D341Med (cell line): ENCODE results near the gene MYLK4.

Experiments
- DNase-seq: peaks from one replicate; pipeline ENCODE4 v3.0.0; 2012; ENCODE audit warnings: low spot score

The MYLK4 gene

DNA sequence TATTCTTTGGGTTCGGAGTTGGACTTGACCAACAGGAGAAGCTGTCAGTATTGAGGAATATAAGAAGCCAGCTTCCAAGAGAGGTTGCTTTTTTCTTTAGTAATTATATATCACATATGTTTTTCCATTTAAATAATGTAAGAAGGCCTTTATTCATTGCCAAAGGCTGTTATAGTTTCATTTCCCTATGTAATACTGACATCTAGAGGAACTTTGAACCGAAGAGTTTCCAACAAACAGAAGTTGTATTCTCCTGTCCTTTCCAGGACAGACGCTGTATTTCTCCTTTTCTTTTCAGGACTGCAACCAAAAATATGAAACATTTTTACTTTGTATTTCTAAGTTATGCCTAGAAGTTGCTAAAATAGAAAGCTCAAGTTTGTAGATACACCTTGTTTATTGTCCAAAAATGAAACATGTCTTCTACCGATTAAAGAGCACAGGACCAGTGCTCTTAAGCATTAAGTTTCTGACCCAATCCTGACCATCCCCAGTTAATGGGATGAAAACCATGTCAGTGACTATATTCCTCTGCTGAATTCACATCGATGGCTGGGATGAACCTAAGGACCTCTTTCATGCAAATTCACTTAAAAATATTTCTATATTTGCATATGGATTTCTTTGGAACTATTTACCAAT is 55.1 kb downstream of the MYLK4 start:
- DNase-seq: no peak

DNA sequence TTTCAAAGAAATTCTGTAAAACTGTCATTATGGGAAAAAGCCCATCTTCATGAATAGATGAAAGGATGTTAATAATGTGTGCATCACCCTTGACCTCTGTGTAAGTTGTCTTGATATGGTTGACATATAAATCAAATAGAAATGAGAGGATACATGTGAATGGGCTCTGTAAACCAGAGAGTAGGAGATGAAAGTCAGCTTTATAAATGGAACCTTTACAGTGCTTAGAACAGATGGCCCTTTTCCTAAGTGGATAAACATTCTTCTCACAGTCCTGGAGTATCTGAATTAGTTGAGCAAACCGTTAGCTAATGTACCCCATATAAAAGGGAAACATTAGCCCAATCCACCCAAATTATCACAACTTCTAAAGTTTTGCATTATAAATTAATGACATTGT is 57.5 kb downstream of the MYLK4 start:
- DNase-seq: no peak

DNA sequence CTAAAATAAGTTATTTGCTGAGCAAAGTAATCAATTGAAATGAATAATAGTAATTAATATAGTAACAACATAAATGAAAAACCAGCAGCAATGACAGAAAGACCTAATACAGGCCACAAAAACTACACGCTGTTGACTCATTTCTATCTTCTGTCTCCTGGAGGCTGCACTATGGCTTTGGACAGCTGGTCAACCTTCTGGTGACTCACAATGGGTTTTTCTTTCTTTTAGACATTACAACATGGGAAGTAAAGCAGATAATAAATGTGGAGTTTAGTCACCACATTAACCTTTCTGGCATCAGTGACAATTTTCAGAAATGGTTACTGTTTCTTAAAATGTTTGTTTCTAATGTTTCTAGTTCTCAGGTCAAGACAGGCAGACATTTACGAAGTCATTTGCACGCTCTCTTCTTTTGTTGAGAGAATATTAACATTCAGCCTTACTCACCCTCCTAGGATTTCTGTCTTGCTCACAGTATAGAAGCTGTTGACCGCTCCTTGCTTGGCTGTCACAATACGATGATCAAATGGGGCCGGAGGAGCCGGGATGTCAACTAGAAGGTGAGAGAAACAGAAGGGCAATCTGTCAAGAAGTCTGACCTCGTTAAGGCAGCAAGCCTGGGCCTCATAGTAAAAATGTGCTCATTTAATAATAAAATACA is 62.2 kb downstream of the MYLK4 start:
- no peak for DNase-seq

DNA sequence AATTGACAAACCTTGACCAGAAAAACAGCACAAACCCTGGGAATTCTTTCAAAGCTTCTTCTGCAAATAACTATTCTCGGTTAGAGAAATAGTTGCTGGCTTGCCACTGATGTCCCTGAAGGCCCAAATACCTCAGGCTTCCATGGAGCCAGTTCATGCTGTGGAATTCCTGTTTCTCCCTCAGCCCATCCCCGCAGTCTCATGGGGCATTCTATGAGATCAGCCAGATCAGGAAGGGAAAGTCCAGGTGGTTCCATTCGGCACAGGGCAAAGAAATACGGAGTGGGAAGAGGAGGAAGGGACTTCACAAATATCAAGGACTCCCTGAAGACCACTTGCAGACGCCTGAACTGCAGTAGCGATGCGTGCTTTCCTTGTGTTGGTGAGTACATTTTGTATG is 63.3 kb downstream of the MYLK4 start:
- no peak for DNase-seq

DNA sequence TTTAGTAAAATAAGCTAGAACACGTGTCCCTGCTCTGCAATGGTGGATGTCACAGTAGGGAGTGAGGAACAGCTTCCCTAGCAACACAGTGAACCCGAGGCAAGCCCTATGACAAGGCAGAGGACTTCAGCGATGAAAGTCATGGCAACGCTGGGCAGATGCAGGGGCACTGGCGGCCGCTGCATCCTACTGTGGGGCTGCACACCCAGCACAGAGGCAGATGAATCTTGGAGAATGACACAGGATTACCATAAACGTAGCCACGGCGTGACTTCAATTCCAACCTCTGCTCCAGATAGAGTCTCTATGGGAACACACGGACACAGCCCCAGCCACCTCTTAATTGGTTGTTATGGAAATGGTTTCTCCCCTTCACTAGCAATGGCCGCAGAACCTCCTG is 64.2 kb downstream of the MYLK4 start:
- no peak for DNase-seq

DNA sequence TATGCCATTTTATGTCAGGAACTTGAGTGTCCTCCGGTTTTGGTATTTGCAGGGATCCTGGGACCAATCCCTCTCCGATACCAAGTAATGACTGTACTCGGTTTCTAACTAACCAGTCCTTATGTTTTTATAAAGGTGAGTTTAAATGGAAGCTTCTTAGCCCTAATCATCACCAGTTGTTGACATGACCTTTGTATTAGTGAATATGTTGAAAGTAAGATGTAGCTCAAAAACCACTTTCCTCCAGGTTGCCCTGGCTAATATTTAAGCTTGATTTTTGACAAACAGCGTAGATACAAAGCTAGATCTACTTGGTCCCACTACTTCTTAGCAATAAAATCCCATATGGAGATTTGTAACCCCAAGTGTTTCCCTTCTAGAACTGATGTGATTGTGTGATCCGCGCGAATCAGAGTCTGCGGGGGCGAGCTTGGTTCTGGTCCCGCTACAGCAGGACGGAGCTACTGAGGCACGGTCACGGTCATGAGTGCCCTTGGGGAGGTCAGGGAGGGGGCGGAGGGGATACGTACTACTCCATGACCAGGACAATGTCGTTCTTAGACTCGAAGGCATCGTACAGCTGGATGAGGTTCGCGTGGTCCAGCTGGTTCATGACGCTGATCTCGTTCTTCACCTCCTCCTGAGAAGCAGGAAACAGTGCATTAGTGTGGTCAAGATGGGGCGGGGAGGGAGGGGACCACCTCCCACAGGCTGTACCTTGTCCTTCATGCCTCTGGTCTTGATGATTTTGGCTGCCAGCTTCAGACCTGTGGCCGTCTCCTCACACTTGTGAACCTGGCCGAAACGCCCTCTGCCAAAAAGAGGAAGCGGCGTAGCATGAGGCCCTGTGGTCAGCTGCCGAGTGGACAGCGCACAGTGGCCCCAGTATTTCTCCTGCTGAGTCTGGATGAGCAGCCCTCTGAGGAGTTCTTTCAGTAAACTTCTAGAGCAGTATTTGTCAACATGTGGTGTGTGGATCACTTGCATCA is 65.7 kb downstream of the MYLK4 start:
- DNase-seq: no peak

DNA sequence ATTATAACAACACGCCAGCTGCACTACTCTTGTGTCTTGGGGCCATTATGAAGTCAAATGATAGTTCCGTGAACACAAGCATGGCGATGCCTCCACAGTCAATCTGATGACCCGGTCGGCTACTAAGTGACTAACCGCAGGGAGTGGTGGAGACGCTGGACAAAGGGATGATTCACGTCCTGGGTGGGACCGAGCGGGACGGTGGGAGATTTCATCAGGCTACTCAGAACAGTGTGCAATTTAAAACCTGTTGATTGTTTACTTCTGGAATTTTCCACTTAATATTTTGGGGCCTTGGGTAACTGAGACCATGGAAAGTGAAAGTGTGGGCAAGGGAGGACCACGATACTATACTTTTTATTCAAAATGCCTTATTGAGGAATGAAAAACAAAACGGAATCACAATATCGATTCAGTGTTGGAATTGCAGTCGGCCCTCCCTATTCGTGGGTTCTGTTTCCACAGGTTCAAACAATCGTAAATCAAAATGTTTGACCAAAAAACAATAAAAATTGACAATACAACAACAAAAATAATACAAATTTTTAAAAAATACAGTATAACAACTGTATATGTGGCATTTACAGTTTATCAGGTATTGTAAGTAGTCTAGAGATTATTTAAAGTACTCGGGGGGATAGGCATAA is 66.5 kb downstream of the MYLK4 start:
- no peak for DNase-seq

DNA sequence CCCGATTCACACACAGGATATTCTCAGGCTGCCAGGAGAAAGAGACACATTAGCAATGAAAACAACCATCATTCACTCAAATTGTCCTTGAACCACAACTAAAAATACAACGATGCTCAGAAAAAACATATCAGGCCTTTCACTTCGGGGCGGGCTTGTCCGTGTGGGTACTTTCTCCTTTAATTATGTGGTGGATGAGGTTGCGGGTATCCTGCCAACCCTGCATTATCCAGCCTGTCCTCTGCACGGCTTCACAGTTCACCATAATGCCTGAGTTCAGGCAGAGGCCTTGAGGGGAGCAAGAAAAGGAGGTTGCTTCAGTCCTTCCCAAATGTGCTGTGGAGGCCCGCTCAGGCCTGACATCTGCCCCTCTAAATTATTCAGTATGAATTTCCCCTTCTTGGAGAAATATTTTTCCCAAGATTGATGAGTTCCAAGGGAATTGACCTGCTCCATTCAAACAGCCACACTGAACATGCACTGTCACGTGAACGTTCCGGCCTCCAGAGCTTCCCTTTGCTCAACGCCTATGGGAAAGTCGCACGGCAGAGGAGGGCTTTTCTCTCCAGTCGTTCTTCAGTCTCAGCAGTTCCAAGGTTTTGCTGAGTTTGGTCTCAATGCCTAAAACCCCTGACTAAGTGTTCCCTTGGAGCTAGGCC is 70.3 kb downstream of the MYLK4 start:
- DNase-seq: no peak

DNA sequence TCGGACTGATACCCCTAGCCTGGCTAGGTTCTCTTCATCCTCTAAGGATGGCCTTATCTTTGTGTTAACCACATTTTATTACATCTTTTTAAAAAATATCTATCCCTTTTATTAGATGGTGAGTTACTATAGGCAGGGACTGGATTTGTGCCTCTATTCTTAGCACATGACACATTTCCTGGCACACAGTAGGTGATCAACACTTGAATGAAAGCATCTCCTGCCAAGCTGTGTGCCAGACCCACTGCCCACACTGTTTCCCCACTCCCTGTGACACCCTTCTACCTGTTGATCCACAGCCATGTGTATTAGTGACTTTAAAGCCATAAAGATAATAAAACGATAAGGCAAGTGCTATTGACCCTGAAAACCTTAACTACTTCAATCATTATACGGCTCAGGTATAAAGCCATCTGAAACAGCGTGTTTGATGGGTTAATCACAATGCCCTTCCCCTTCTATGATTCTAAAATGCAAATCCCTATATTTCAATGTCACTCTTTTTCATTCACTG is 73.6 kb downstream of the MYLK4 start:
- DNase-seq: no peak

DNA sequence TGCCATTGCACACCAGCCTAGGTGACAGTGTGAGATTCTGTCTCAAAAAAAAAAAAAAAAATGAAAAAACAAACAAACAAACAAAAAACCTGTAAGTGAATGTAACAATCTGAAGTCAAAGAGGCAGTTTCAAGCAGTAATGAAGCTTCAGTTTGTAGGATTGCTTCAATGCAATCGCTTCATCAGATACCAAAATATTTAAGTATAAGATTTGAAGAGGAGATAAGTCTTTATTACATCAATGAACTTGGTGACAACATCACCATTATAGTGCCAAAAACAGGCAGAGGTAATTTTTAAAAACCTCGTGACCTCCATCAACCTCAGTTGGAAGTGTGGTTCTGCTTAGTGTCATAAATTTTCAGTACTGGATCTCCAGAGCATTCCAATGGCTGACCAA is 74.7 kb downstream of the MYLK4 start:
- DNase-seq: no peak

DNA sequence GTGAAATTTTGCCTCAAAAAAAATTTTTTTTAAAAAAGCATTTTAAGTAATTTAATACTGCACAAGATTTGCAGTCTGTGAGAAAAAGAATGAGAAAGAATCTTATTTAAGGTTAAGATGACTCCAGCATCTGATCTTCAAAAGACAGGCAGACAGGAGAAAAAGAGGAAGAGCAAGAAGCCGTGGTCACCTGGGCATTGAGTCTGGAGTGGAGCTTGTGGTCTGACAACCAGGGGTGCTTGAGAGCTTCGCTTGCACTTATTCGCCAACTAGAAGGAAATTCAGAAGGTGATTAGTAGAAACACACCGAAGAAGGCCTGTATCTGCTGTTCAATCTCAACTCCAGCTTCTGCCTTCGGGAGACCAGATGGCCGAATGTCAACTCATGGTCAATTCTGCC is 75.9 kb downstream of the MYLK4 start:
- DNase-seq: no peak

DNA sequence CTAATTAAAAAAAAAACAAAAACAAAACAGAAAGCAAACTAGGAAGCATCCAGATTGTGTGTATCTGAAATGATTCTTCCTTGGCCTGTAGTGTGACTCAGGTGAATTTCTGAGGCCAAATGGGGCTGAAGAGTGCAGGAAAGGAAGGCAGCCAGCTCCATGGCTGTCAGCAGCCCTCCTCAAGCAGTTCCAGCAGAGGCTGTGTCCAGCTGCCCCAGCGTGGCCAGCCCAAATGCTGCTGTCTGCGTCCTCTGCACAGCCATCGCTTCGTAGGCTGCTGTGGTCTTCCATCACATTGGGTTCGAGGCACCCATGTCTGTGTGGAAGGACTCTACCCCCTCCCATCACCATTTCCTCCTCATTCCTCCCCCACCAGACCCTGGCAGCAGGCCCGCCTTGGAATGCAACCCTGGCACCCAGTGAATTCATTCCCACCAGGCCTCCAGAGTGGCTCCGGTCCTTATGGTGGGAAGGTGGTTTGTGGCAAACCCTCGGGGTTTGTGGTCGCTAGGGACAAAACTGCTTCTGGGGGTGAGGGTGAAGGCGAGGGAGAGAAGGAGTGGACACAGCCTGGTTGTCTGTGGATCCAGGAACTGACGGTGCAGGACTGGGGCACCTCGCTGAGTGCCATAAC is 81.5 kb downstream of the MYLK4 start:
- no peak for DNase-seq

DNA sequence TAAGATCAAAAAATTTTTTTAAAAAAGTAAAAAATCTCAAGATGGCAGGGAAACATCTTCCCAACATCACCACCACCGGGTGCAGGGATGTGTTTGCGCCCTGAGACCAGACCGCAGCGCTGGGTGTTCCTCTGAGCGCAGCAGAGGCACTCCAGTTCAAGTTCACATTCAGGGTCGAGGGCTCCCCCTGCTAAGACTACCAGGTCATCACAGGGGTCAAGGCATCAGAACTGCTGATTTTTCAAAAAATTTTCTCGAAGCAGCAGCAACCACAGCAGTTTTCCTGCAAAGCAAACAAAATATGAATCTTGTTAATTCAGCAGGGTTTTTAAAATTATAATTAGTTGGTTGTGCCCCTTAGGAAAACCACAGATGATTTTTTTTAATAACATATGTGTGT is 83.1 kb downstream of the MYLK4 start:
- no peak for DNase-seq

DNA sequence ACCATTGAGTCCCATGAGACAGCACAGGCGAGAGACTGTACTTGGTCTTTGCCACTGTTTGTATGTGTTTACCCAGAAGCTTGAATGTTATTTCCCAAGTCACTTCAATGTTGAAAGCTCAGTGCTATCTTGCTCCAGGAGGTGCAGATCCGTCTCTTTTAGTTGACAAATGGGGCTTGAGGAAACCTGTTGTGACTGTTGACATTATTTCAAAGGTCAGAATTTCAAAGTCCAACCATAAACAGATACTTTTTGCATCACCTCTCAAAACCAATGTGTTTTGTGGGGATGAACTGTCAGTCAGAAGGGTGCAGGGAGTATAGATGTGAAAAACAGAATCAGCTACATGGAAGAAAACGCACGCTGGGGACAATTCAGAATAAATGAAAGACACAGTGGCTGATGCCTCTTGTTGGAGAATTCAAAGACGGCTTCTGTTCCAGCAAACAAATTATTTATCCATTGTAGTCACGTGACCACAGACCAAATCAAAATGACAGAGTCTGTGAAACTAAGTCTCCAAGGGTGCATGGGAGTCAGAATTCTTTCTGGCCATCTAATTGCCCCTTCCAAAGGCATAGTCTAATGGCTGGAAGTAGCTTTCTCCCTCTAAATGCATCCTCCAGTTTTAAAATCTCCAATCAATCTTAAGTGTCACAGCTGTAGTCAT is 83.7 kb downstream of the MYLK4 start:
- DNase-seq: no peak

DNA sequence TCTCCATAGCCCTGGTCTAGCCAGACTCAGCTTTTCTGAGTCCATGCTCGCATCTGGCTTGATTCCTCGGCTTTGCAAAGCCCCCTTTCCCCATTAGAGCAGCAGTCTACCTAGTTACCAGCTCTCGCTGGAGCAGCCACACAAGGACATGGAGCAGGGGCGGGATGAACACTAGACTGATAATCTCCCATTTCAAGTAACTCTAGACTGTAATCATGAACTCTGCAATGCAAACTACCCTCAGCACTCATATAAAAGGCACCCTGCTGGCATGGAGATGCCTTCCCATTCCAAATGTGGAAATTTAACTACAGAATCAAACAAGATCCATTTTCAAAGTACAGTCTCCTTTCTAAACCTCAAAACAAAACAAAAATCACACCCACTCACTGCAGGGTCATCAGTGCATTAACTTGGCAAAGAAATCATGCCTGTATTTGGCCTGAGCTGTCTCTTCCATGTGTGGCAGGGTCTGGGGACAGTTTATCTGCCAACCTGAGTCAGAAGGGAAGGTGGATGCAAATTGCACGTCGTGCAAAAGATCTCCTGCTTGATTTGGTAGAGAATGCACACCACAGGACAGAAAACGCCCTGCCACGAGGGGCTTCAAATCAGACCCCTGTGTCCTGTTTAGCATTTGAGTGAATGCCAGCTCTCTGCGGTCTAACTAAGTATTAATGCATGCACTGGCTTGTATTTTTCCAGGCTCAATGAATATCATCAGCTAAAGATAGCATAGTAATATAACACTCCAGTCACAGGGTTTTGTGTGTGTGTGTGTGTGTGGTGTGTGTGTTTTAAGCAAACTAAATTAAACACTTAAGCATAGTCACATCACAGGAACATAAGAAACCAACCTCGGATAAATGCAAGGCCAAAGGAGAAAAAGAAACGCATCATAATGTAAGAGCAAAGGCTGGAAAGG is 85.3 kb downstream of the MYLK4 start:
- DNase-seq: no peak

DNA sequence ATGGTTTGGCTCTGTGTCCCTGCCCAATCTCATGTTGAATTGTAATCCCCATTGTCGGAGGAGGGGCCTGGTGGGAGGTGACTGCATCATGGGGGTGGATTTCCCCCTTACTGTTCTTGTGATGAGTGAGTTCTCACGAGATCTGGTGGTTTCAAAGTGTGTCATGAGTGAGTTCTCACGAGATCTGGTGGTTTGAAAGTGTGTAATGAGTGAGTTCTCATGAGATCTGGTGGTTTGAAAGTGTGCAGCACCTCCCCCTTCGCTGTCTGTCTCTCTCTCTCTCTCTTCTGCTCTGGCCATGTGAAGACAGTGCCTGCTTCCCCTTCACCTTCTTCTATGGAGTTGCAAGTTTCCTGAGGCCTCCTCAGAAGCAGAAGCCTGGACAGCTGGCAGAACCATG is 87.6 kb downstream of the MYLK4 start:
- no peak for DNase-seq

DNA sequence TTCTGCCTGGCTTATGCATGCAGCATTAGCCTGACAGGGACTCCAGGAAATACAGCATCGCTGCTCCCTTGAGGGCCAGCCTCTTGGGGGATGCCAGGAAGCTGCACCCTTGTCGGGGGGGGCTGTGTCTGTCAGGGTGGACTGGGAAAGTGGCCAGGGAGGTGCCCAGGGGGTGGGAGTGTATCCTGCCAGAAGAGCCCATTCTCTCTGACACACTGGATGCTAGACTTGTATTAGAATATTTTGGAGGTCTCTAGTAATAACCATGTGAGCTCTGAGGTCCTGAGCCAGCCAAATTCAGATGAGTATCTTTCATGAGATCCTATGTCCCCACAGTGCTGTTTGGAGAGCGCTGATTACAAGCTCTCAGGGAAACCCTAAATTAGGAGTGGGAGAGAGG is 89.1 kb downstream of the MYLK4 start:
- DNase-seq: no peak

DNA sequence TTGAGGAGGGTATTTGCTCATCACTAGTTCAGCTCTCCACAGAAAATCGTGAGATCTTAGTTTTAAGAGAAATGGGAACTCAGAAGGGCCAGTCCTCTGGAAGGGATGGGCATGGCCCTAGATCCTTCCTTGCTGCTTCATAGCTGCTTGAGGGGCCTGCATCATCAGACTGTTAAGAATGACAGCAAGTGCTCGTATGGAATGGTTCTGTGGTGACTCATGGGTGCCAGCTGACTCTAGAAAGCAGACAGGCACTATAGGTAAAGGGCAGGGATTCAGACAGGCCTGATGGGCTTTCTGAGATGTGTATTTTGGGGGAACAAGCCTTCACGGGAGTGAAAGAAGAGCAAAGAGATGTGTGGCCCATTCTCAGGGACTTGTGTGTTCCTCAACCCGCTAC is 90.8 kb downstream of the MYLK4 start:
- no peak for DNase-seq

DNA sequence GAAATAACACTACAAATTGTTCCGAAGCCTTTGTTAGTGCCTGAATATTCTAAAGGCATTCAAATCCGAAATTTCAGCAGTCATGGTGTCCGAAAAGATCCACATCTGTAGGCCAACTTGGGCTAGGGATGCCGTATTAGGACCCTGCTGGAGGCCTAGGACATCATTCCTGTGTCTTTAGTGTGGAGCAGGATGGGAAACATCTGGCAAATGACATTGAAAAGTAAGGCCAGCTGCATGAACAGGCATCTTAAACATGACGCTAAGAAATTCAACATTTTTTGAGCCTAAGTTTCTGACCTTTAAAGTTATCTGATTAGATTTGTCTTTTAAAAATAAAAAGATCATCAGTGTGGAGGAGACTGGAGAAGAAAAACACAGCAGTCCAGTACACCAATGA is 91.3 kb downstream of the MYLK4 start:
- DNase-seq: no peak

DNA sequence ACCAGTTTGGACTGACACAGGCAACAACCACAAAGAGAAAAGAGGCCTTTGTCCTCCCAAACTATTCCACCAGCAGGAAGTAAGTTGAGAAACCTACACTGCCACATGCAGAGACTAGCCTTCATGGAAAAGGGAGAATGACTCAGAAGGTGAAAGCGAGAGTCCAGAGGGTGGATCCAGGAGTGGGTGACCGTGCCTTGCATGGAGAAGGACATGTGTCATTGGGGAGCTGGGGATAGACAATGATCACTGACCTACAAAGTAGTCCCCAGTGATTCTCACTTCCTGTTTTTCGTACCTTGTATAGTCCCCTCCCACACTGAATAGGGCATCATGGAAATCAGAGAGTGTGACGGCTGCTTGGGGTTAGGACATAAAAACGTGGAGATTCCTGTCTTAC is 91.9 kb downstream of the MYLK4 start:
- DNase-seq: no peak
